CD4-positive, alpha-beta T cell treated with Interleukin-10 for 1 hour (primary cell): ENCODE results near the gene SEZ6.

Source experiments
- DNase-seq: peaks from one replicate; pipeline ENCODE4 v3.0.0-alpha.2; 2020

The SEZ6 gene

DNA sequence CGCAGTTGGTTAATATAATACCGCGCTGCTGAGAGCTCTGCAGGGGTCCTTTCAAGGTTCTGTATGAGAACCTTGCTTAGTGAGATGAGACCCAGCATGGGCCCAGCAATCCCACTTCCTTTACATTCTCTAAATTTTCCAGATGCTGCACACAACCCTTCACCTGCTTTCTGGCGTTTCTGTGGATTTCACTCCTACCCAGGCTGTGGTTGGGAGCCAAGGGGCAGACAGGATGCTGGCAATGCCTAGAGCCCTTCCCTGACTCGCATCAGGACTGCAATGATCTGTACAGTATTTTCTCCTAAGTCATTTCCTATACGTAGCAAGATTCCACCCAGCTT lies 27.0 kb upstream of the SEZ6 start:
- DNase-seq: no peak

DNA sequence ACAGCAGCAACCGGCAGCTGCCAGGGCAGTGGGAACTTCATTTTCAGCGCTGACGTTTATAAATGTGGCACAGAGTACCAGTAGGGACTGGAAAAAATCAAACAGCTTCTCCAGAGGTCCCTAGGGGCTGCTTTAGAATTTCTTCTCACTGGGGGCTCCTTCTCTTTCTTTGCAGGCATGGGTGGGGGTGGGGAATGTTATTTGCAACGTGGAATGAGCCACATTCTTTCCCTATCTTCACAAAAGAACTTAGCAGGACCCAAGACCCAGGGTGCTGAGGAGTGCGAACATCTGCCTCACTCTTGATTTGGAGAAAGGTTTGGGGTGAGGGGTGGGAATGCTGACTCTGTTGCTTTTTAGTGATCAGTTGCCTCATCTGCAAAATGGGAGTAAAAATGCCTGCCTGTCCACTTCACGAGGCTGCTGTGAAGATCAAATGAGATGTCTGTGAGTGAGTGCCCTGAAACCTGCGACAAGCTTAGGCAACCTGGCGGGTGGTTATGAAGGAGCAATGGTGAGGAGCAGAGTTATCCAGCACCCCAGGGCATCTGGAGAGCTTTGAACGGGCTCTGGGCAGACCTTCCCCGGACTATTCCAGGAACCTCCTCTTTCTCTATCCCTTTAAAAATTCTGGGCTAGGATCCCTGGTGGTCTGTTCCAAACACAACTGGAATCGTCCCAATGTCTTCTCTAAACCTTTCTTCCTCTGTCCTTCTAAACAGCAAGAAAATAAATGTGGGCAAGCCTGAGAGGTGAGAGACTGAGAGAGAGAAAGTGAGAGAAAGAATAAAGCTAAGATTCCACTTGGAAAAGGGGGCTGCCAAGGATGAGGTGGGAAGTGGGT lies 26.4 kb upstream of the SEZ6 start:
- DNase-seq: no peak

DNA sequence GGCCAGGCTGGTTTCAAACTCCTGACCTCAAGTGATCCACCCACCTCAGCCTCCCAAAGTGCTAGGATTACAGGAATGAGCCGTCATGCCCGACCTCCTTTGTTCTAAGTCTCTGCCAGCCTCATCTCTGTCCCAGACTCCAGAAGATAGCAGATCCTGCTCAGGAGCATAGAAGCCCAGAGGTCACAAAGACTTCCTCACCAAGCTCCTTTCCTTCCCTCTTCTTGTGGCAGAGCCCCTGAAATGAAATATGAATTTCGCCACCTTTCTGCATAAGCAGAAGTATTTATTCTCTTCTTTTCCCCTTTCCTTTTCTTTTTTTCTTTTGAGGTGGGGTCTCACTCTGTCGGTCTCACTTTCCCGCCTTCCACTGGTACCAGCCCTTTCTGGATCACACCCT lies 25.7 kb upstream of the SEZ6 start:
- DNase-seq: no peak

DNA sequence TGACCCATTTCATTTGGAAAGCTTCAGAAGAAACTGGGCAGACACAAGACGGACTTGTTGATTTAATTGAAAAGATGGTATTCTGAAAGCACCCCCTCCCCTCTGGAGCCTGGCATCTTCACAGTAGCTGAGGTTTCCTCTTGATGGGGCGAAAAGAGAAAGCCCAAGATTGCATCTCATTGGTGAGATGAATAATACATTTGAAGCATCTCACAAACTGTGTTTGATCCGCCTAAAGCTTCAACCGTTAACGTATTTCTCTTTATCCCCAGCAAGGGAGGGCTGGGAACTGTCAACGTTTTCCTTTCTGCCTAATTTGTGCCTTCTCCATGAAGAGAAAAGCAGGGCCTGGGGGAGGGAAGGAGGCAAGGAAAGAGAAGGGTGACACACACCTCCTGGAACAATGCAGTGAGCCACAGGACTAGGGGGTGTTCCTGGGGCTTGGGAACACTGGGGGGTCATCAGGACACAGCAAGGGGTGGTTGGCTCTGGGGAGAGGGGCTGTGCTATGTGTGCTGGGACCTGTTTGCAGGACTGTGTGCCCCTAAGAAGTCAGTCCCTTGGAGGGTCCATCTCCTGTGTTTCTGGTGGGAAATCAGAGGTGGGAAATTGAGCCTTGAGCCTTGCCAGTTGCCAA lies 18.6 kb upstream of the SEZ6 start:
- no peak for DNase-seq

DNA sequence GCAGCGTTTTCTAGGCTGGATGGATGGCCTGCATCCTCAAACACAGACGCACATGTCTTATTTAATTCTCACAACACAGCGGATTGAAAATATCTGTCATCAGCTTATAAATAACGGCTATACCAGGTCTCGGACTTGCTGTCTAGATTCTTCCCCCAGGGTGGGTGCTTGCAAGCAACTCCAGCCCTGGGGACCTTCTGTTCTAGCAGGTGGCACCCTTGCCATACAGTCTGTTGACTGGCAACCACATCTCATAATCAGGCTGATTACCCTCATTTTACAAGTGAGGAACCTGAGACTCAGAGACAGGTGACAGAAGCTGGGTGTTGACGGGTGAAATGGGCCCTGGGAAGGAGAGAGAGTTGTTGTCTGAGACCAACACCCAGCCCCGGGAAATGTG lies 16.2 kb upstream of the SEZ6 start:
- DNase-seq: no peak

DNA sequence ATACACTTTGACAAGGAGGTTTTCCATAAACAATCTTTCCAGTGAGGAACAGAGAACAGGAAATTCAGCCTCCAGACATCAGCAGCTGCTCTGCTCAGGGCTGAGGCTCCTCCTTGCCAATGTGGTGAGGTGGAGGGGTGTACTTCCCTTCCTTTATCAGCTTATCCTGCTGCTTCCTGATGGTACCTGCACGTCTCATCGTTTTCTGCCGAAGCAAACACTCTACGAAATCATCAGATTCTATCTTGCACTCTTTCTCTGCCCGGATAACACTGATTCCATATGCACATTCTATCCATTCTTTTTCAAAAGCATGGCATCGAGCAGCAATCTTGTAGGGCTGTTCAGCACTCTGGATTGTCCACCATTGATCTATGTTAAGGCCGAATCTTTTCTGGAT lies 15.4 kb upstream of the SEZ6 start:
- DNase-seq: no peak

DNA sequence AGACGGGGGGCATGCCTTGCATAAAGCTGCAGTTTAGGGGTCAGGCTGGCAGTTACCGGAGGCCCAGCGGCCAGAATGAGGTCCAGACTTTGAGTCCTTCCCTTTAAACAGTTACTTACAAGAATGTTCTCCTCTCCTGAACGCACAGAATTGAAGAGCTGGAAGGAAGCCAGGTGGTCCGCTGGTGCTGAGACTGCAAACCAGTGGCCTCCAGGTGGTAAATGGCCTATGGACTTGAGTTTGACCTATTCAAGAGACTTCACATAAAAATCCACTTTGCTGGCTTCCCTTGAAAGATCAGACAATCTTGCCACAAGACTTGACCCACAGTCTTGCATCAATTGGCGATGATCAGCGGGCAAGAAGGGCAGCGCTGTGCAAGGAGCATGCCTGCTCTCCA lies 14.7 kb upstream of the SEZ6 start:
- no peak for DNase-seq

DNA sequence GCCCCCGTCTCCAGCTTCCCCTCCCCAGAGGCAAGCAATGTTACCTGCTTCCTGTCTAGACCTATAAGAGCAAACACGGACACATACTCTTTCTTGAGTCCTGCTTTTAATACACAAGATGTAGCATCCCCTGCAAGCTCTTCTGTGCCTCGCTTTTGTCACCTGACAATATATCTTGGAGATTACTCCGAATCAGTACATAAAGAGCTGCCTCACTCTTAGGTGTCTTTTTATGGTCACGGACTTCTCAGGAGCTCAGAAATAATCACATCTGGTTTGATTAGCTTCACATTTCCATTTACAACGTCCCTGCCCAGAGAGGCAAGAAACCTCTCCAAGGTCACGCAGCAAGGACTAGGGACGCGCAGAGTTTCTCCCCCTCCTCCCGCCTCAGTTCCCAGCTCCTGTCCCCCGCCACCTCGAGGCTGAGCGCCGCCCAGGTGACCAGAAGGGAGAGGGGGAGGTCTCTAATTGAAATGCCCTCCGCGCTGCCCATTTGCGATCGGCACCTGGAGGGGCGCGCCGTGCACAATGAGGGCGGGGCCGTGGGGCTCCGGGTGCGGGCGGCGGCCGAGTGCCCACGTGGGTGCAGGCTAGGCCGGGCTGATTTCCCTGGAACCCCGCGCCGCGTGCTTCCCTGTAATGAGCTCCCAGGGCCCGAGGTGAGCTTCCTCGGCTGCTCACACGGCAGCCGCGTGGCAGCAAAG lies 13.8 kb upstream of the SEZ6 start:
- DNase-seq: no peak

DNA sequence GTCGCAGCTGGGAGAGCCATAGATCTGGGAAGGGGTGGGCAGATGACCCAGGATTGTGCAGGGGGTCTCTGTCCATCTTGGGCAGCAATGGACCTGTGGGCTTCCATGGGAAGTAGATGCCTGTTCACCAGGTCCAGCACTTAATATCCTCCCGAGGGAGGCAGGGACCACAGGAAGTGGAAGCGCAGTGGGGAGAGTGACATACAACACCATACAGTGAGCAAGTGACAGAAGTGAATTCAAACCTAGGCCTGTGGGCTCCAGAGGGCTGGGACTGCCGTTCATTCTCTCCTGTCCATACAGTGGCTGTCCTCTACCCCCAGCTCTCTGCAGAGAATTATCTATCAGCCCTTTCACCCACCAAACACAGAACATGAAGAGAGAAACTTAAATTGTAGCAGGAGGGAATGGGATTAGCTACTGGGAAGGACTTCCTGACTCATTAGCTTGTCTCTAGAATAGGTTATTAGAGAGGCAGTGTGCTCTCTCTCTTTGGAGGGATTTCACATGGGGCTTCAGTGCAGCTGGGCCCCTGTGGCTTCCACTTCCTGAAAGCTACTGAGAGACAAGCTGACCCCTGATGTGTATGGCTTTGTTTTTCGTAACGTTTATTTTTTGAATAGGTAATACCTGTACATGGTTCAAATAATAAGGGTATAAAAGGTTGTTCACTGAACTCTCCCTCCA lies 13.1 kb upstream of the SEZ6 start:
- DNase-seq: no peak

DNA sequence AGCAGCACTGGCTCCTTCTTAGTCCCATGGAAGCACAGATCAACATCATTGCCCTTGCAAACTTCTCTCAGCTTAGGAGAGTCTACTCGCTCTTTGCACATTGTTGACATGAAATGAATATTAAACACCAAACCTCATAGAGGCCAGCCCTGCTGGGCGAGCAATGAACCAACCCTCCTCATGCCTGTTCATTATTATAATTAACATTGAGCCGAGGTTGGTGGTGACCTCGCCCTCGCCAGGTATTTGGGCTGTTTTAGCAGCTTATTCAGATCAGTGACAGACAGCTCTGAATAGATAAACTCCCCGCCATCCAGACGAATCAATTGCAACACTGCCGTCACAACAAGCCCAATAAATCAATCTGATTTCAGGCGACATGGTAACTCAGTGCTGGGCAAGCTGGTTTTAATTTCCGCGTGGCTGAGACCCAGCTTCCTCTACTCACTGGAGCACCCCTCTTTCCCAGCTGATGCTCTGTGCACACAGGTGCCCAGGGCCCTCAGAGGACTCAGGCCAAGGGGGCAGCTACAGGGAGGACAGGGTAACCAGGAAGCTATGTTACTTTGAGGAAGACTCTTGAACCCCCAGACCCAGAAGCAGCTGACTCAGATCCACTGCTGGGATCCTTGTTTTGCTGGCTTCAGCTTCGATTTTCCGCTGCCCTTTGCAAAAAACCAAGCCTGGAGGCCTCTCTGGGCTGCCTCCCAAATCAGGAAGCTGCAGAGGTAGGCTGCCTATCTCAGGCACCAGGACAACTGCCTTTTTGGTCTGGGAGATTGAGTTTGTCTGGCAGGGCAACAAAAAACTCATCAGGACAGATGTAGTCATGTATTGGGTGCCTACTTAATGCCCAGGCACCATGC lies 10.7 kb upstream of the SEZ6 start:
- DNase-seq: no peak

DNA sequence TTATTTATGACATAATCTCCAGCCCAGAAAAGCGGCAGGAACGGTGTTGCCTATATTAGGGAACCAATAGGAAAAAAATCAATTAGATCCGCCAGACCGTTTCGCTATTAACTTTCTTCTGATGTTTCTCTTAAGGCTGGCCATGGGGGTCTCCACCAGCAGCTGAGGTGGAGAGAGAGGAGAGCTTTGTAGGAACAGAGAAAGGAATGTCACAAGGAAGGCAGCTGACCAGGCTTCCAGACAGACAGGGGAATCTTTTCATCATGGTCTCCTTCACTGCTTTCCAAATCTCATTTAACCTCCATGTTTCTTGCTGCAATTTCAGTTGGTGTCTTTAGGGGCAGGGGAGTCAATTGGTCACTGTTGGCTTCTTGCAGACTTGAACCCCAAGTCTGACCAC lies 8.9 kb upstream of the SEZ6 start:
- DNase-seq: no peak

DNA sequence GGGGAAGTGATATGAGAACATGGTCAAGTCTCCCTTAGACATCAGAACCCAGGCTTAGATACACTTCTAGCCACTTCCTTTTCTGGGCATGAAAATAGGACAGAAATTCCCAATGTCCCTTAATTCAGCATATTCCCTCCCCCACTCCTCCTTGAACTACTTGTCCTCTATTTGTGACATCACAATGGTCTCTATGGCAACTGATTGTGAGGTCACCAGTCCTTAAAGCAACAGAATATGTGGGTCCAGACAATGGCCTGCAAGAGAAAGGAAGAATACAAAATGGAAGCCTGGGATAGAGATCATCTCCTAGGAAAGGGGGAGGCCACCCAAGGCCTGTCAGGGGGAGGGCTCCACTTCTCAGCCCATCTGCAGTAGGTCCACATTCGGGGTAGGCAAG lies 6.7 kb upstream of the SEZ6 start:
- DNase-seq: no peak

DNA sequence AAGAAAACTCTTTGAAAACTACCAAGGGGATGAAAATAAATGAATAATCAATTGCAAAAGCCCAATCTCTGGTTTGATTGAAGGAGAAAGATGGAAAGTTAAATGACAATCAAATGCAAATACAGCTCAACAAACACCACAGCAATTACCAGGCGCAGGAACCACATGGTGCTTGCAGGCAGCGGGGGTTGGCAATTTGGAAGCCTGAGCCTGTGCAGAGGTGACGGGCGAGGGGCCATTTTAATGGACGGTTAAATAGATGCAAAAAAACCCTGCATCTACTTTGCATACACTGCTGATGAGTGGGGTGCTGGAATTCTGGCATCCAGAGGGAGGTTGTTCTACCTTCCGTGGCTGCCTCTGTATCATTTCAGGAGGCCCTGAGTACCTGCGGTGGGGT lies 4.8 kb upstream of the SEZ6 start:
- no peak for DNase-seq

DNA sequence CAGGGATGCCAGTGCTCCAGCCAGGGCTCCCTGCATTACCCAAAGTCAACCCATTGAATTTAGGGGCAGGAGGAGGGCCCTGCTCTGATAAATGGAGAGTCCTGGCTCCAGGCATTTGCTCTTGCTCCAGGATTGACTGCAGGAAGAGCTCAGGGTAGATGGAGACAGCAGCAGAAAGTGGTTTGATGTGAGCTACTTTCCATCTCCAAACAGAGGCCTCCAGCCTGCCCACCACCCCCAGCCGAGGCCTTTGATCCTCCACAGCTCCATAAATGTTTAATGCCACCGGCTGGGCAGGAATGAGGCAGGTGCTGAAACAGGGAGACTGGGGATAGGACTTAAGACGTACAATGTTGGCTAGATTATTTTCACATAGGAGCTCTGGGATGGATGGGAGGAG lies 4.3 kb upstream of the SEZ6 start:
- no peak for DNase-seq

DNA sequence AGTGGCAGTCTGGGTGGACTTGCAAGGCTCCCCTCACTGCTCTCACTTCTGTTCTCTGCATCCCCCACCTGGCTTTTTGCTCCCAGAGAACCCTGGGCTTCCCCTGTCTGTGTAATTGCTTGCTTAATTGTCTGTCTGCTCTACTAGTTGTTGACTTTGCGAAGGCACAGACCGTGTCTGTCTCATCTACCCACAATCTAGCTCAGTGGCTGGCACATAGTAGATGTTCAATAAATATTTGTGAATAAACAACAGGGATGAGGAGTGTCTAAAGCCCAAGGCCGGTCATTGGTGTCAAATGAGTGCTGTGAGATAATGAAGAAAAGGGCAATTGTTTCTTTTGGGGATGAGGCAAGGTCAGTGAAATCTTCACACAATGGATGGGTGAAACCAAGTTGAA lies 2.8 kb upstream of the SEZ6 start:
- DNase-seq: no peak

DNA sequence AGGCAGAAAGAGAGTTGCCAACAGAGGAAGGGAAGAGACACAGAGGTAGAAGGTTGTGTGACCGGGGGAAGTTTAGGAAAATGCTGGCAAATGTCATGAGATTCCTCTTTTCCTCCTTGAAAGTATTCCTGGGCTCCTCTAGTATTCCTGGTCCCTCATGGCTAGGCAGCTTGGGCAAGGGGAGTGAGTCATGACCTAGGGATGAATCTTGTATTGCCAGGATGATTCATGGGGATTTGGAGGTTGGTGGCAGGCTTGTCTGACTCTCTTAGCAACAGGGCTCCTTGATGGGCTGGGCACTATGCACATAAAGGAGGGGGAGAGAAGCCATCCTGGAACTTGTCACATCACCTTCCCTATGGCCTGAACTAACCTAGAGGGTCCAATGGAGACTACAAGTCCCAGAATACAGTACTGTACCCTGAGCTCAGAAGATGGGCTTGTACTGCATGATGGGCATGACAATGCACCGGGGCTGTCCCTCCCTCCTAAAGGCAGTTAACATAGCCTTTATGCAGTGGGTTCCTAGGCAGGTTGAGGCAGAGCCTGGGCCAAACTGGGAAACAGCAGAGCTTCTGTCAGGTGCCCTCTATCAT lies 2.1 kb upstream of the SEZ6 start:
- DNase-seq: no peak

DNA sequence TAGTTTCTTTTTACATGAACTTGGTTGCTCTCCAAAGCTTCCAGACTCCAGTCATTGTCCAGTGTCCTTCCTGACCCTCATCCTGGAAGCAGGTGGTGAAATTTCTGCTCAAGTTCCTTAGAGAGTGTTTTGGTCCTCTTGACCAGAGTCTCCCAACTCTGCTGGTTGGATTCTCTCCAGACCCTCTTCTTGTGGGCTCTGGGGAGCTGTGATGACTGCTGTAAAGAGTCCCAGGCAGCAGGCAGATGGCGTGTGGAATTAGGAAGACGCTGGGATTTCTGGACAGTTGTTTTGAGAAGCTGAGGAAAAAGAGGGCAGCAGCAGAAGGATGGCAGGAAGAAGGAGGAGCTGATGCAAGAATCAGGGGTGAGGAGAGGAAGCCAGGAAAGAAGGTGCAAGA lies 1.6 kb upstream of the SEZ6 start:
- no peak for DNase-seq

DNA sequence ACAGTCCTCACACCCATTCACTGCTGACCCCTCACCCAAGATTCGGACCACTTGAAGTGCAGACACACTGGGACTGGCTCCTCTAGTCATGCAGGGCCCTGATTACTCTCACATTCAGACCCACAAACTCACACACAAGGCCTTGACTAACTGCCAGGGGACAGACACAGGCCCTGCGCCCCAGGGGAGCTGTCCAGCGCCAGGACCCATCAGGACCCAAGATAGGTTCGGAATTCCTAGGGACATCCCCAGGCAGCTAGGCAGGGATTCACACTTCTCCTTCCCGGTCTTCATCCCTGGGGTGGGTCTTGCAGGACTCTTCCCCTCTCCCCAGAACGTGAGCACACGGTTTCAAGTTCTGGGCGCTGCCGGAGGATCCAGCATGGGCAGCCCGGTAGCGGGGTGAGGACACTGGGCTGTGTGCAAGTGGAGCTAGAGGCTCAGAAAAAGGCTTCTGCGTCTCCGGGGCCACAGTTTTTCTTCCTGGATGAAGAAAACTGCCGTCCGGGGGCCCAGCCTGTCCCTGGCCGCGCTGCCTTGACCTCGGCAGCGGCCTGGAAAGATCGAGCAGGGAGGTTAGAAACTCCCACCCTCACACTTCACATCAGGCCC lies 1.6 kb downstream of the SEZ6 start:
- DNase-seq: no peak

DNA sequence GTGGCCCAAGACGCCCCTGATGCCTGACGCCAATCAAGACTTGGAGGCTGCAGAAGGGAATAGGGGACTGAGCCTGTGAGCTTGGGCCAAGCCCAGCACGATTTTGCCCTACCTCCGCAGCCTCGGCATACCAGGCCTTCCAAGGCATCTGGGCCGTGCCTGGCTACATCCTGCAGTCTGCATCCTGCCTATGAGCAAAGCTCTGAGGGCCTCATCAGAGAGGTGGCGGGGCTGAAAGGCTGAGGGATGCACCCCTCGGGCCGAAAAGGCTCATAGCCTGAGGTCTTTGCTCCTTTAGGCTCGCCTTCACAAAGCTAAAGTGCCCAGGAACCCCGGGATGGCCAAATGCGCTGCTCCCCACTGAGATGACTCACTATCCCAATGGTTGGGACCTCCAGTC lies 2.5 kb downstream of the SEZ6 start:
- no peak for DNase-seq

DNA sequence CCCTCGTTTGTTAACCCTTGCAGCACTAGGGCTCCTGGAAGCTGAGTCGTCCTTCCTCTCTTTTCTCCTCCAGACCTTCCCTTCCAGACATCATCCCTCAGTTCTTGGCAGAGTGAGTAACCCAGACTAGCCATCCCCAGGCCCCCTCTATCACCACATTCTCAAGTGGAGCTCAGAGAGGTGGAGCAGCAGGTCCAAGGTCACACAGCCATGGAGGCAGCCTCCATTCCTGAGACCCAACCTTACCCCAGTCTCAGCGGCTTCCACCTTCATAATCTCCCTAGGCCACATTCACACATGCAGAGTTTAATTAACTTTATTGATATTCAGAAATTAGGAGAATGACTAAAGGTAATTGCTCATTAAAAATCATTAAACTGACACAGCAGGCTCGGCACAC lies 3.0 kb downstream of the SEZ6 start:
- DNase-seq: no peak

DNA sequence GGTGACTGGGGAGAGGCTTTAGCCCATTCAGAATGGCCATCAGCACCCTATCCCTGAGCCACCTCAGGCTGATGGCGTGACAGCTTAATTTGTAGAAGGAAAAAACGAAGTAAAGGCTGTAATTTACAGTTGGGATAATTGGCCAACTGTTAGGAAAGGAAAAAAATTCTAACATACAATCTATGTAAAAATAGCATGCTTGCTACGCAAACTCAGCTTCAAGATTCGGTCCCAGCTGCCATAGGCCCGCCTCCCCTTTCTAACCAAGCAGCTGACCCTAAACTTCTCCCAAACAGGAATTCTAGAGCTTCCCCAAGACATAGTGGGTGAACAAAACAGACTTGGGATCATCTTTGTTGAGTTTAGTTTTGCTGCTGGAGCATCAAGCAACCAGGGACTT lies 4.9 kb downstream of the SEZ6 start:
- DNase-seq: no peak

DNA sequence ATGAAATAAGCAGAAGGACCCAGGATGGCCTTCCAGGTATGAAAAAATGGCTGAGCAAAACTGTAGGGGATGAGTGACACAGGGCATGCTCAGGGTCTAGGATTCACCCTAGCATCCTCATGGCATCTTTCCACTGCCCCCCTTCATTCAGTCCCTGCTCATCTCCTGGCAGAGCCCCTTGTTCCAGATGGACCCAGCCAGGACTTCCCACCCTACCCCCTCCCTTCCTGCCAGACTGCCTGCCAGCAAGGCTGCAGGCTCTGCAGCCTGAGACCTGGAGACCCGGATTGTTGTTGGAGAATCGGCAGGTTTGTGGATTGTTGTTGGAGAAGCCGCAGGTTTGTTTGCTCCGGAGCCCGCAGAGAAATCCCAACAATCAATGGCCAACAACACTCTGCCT lies 6.6 kb downstream of the SEZ6 start:
- no peak for DNase-seq
